H1 (cell line): Measurements from ENCODE around the gene UGT1A9. TPM values are rescaled to one million over a fixed set of nuclear protein-coding genes. Genes with fewer than 3 reads are reported as not detected.

Source experiments
- CTCF ChIA-PET: fragments of 300-600 bp; sonication (Branson Sonifier 250); formaldehyde crosslinking; loops from one replicate; lab custom pipeline; 2021; ENCODE audit not compliant: partially characterized antibody; lab: Charles Lee
- POLR2A ChIA-PET: fragments of 300-600 bp; sonication (Branson Sonifier 250); formaldehyde crosslinking; loops from one replicate; lab custom pipeline; 2021; ENCODE audit warnings: inconsistent platforms; ENCODE audit not compliant: partially characterized antibody; lab: Charles Lee
- DNase-seq, 2 experiments: peaks; one replicate each; pipeline versions ENCODE4 v3.0.0 to v3.0.0-alpha.2; 2010 to 2022; ENCODE audit warnings: low spot score in 2 of 2, low read depth in 1 of 2, mixed read lengths in 1 of 2
- FAIRE-seq: peaks from 2 replicates; lab custom pipeline; 2011; peaks lifted over from hg19 to GRCh38; lab: Jason Lieb, UNC
- H2AFZ ChIP-seq: 2 replicates; pipeline ENCODE4 v1.8.1; 2012; ENCODE audit warnings: low read length, inconsistent platforms
- H2AK5ac ChIP-seq: 2 replicates; pipeline ENCODE4 v1.6.1; 2013; ENCODE audit warnings: low read depth, low read length
- H2BK120ac ChIP-seq: replicated peaks from 2 replicates; pipeline ENCODE3; 2013; ENCODE audit warnings: low read depth, low read length, inconsistent platforms
- H2BK12ac ChIP-seq: 2 replicates; pipeline ENCODE4 v1.6.1; 2013; ENCODE audit warnings: low read depth, low read length
- H2BK15ac ChIP-seq: 2 replicates; pipeline ENCODE4 v1.6.1; 2013; ENCODE audit warnings: low read length
- H2BK20ac ChIP-seq: 2 replicates; pipeline ENCODE4 v1.6.1; 2013; ENCODE audit warnings: low read length
- H2BK5ac ChIP-seq: 2 replicates; pipeline ENCODE4 v1.6.1; 2013; ENCODE audit warnings: low read depth, low read length
- H3K14ac ChIP-seq: 2 replicates; pipeline ENCODE4 v1.6.1; 2013; ENCODE audit warnings: inconsistent platforms; ENCODE audit not compliant: insufficient read length
- H3K18ac ChIP-seq: 2 replicates; pipeline ENCODE4 v1.6.1; 2013; ENCODE audit warnings: low read length; ENCODE audit errors: extremely low read depth
- H3K23ac ChIP-seq: 2 replicates; pipeline ENCODE4 v1.6.1; 2013; ENCODE audit warnings: inconsistent platforms; ENCODE audit not compliant: insufficient read length
- H3K23me2 ChIP-seq: 2 replicates; pipeline ENCODE4 v1.6.1; 2013; ENCODE audit warnings: low read depth, low read length
- H3K27ac ChIP-seq: 2 replicates; pipeline ENCODE4 v1.6.1; 2011; ENCODE audit warnings: low read depth, low read length, inconsistent platforms
- H3K27me3 ChIP-seq, 4 experiments: replicated peaks in 1 of 4; 1 replicate in 1 of 4; 2 replicates in 3 of 4; pipeline versions ENCODE4 v1.6.1 to v1.8.1; 2011 to 2013; ENCODE audit warnings: low read length in 3 of 4, mild to moderate bottlenecking in 3 of 4, inconsistent platforms in 2 of 4, mixed read lengths in 2 of 4, moderate library complexity in 1 of 4; ENCODE audit not compliant: control insufficient read depth in 3 of 4, insufficient read depth in 3 of 4; ENCODE audit errors: extremely low read depth in 1 of 4
- H3K36me3 ChIP-seq, 4 experiments: 2 replicates each; pipeline versions ENCODE4 v1.6.1 to v1.8.1; 2011 to 2013; ENCODE audit warnings: mild to moderate bottlenecking in 4 of 4, low read length in 3 of 4, moderate library complexity in 2 of 4, control low read depth in 1 of 4, inconsistent platforms in 1 of 4; ENCODE audit not compliant: insufficient read depth in 4 of 4, control insufficient read depth in 2 of 4
- H3K4ac ChIP-seq: replicated peaks from 2 replicates; pipeline ENCODE3; 2013; ENCODE audit warnings: low read length, low read depth, mixed read lengths, inconsistent platforms; ENCODE audit not compliant: insufficient read length
- H3K4me1 ChIP-seq, 4 experiments: replicated peaks in 1 of 4; 1 replicate in 1 of 4; 2 replicates in 3 of 4; pipeline versions ENCODE4 v1.6.1 to v1.8.1; 2011 to 2013; ENCODE audit warnings: low read length in 3 of 4, inconsistent platforms in 2 of 4, mixed read lengths in 1 of 4; ENCODE audit not compliant: insufficient read depth in 4 of 4, control insufficient read depth in 3 of 4
- H3K4me2 ChIP-seq, 2 experiments: 2 replicates each; pipeline versions ENCODE4 v1.6.1 to v1.8.1; 2011 to 2013; ENCODE audit warnings: low read depth in 2 of 2, low read length in 2 of 2, control low read depth in 1 of 2, inconsistent platforms in 1 of 2, mild to moderate bottlenecking in 1 of 2; ENCODE audit not compliant: insufficient read depth in 1 of 2
- H3K4me3 ChIP-seq, 4 experiments: fragments of 200-600, 300-600 bp in 1 of 4; sonication (generic), shearing (Covaris generic), sonication (Bioruptor Twin) in 1 of 4; 2 replicates each; pipeline versions ENCODE4 v1.5.1 to v1.8.1; 2011 to 2016; ENCODE audit warnings: low read length in 4 of 4, low read depth in 3 of 4, control low read depth in 2 of 4, inconsistent platforms in 2 of 4, mild to moderate bottlenecking in 2 of 4, mixed read lengths in 1 of 4, moderate library complexity in 1 of 4; ENCODE audit not compliant: insufficient read depth in 2 of 4; ENCODE audit errors: extremely low read depth in 1 of 4
- H3K56ac ChIP-seq: replicated peaks from 2 replicates; pipeline ENCODE3; 2013; ENCODE audit warnings: low read depth, mild to moderate bottlenecking, mixed read lengths, low read length, inconsistent platforms; ENCODE audit not compliant: insufficient read length
- H3K79me1 ChIP-seq: 2 replicates; pipeline ENCODE4 v1.6.1; 2013; ENCODE audit warnings: low read depth, low read length, control low read depth
- H3K79me2 ChIP-seq, 2 experiments: 2 replicates each; pipeline versions ENCODE4 v1.6.1 to v1.8.1; 2012 to 2013; ENCODE audit warnings: low read length in 2 of 2, mild to moderate bottlenecking in 2 of 2, inconsistent platforms in 1 of 2; ENCODE audit not compliant: insufficient read depth in 2 of 2, control insufficient read depth in 1 of 2
- H3K9ac ChIP-seq, 4 experiments: replicated peaks in 1 of 4; 1 replicate in 1 of 4; 2 replicates in 3 of 4; pipeline versions ENCODE4 v1.6.1 to v1.8.1; 2011 to 2013; ENCODE audit warnings: low read depth in 3 of 4, low read length in 3 of 4, control low read depth in 2 of 4, mild to moderate bottlenecking in 2 of 4, moderate library complexity in 2 of 4, inconsistent platforms in 1 of 4; ENCODE audit errors: extremely low read depth in 1 of 4
- H3K9me3 ChIP-seq, 2 experiments: 2 replicates each; pipeline versions ENCODE4 v1.6.1 to v1.8.1; 2012 to 2013; ENCODE audit warnings: mild to moderate bottlenecking in 2 of 2, moderate library complexity in 2 of 2, control low read depth in 1 of 2, inconsistent platforms in 1 of 2, low read depth in 1 of 2, low read length in 1 of 2, mixed read lengths in 1 of 2; ENCODE audit not compliant: insufficient read depth in 2 of 2
- H4K20me1 ChIP-seq, 2 experiments: replicated peaks in 1 of 2; 2 replicates each; pipeline versions ENCODE3 to v1.8.1; 2011 to 2013; ENCODE audit warnings: inconsistent platforms in 2 of 2, low read length in 2 of 2, mild to moderate bottlenecking in 1 of 2; ENCODE audit not compliant: insufficient read depth in 2 of 2, control insufficient read depth in 1 of 2
- H4K5ac ChIP-seq: 2 replicates; pipeline ENCODE4 v1.6.1; 2013; ENCODE audit warnings: low read length, low read depth, mixed read lengths, inconsistent platforms; ENCODE audit not compliant: insufficient read length
- H4K8ac ChIP-seq: 2 replicates; pipeline ENCODE4 v1.8.0; 2013; ENCODE audit warnings: mild to moderate bottlenecking, moderate library complexity, low read length, inconsistent platforms; ENCODE audit not compliant: insufficient read depth; ENCODE audit errors: extremely low read depth
- H4K91ac ChIP-seq: replicated peaks from 2 replicates; pipeline ENCODE3; 2013; ENCODE audit warnings: low read length, mixed read lengths, inconsistent platforms; ENCODE audit not compliant: insufficient read length
- WGBS, 2 experiments: shearing (Covaris generic) in 1 of 2; methylation state at CpG; one replicate each; pipeline versions ENCODE4 v1.1.6 to v1.1.7; 2013 to 2015; ENCODE audit warnings: low lambda C conversion rate in 2 of 2, mixed read lengths in 2 of 2, inconsistent platforms in 1 of 2, low coverage in 1 of 2, missing lambda C conversion rate in 1 of 2; ENCODE audit not compliant: insufficient replicate concordance in 2 of 2, insufficient coverage in 1 of 2, insufficient read length in 1 of 2; ENCODE audit errors: extremely low coverage in 1 of 2, missing lambda C conversion rate in 1 of 2; 5-methylcytosine and 5-hydroxymethylcytosine counted together
- polyA plus RNA-seq, 7 experiments: library from polyadenylated mRNA; depleted of rRNA in 3 of 7; stranded (reverse) in 5 of 7; unstranded in 2 of 7; fragments of >200 nt in 5 of 7; fragments of 200-250 nt in 2 of 7; gene quantifications; 1 replicate in 5 of 7; 2 replicates in 1 of 7; 4 replicates in 1 of 7; pipeline versions ENCODE4 v1.2.1 to v1.2.3, GENCODE V29; 2011 to 2013; ENCODE audit warnings: missing spikeins in 2 of 7, mixed read lengths in 2 of 7
- total RNA-seq: library from RNA; stranded (reverse); fragmentation: NEBNext Ultra II Directional; extraction: Animal tissue kit (Norgen Biotek cat#: 25700); gene quantifications from 2 replicates; pipeline ENCODE4 v1.2.1, GENCODE V29; 2021

The UGT1A9 gene
- total and polyA plus RNA-seq, 2 of the 8 experiments (the other 6 are each of a cell fraction or from before 2014, with no cell fraction given) = not detected

GRCh38 chr2:233803994-233804393 is 132.3 kb downstream of the UGT1A9 start:
- CTCF ChIA-PET = interaction anchor here (1.3 kb wide), 1 partner anchor 17 kb away, joined by 3 read pairs; no protein-coding TSS in a partner anchor
- H4K5ac ChIP-seq = no peak overlapping the region
- H3K27ac ChIP-seq = no peak overlapping the region
- 75% methylated on average over 8 of the region's 8 CpGs; no CpG with 5 or more reads in 1 of the 2 experiments for WGBS, 2 experiments
- no peak overlapping the region for H3K18ac ChIP-seq
- POLR2A ChIA-PET = no interaction called here
- no peak overlapping the region for H2BK15ac ChIP-seq
- FAIRE-seq (no peak), DNase-seq (peak in 1 of 2 experiments; percentile 2)
- H3K23me2 ChIP-seq = no peaks in the 10 kb centered on the region
- H4K8ac ChIP-seq = no peak overlapping the region
- H3K27me3 ChIP-seq = no peaks in the 10 kb centered on the region
- H3K4ac ChIP-seq = no peak overlapping the region
- H3K14ac ChIP-seq = no peak overlapping the region
- H3K56ac ChIP-seq = no peak overlapping the region
- H3K79me2 ChIP-seq = no peaks in the 10 kb centered on the region
- no peak overlapping the region for H4K91ac ChIP-seq
- H2AFZ ChIP-seq = no peak overlapping the region
- no peaks in the 10 kb centered on the region for H4K20me1 ChIP-seq
- no peak overlapping the region for H2BK20ac ChIP-seq
- H3K36me3 ChIP-seq = no peaks in the 10 kb centered on the region
- H3K4me1 ChIP-seq = no peaks in the 10 kb centered on the region
- no peak overlapping the region for H2AK5ac ChIP-seq
- H3K4me2 ChIP-seq = no peak overlapping the region
- no peak overlapping the region for H2BK120ac ChIP-seq
- no peak overlapping the region for H2BK12ac ChIP-seq
- H3K9me3 ChIP-seq = peaks cover 0 to 4% of the 10 kb centered on the region in 2 experiments; a peak in 3 of 4 replicates
- H3K79me1 ChIP-seq = no peaks in the 10 kb centered on the region
- no peak overlapping the region for H3K23ac ChIP-seq
- H3K9ac ChIP-seq = no peak overlapping the region
- no peak overlapping the region for H3K4me3 ChIP-seq
- no peak overlapping the region for H2BK5ac ChIP-seq
